ENCODE results near the gene AOC3.
"Not testable (repeated sequence)": the region's sequence is repeated elsewhere in the genome, so short reads cannot be mapped to it uniquely, and the experiment has no call there.

AOC3 gene

GRCh38 chr17:42845556-42845917 lies 5.5 kb upstream of the AOC3 start:
- Histone ChIP-seq H3K4me1 (ENCODE audit: control insufficient read depth, low read depth, low read length) (no peaks in the 10 kb centered on the region), H3K9ac (ENCODE audit: low read length) (no peak overlapping the region), H3K36me3 (ENCODE audit: control insufficient read depth, low read depth, low read length) (peaks cover 42% of the 10 kb centered on the region)

GRCh38 chr17:42845918-42846593 lies 4.9 kb upstream of the AOC3 start:
- H3K9ac ChIP-seq (ENCODE audit: low read length): no peak overlapping the region
- H3K27ac ChIP-seq (ENCODE audit: low read length): no peak overlapping the region
- H3K4me3 ChIP-seq (ENCODE audit: low read length): no peak overlapping the region
- H3K36me3 ChIP-seq (ENCODE audit: control insufficient read depth, low read depth, low read length): peaks cover 40% of the 10 kb centered on the region
- H3K4me1 ChIP-seq (ENCODE audit: control insufficient read depth, low read depth, low read length): no peaks in the 10 kb centered on the region
- no peaks in the 10 kb centered on the region for H3K27me3 ChIP-seq (ENCODE audit: control insufficient read depth, insufficient read depth, low read length)
- H3K9me3 ChIP-seq (ENCODE audit: control insufficient read depth, low read depth, low read length): no peaks in the 10 kb centered on the region

More at GRCh38 chr17:42845556-42845917, 5.5 kb upstream of the AOC3 start:
- Histone ChIP-seq H3K9me3 (ENCODE audit: control insufficient read depth, low read depth, low read length) (no peaks in the 10 kb centered on the region), H3K4me3 (ENCODE audit: low read length) (no peak overlapping the region), H3K27ac (ENCODE audit: low read length) (no peak overlapping the region), H3K27me3 (ENCODE audit: control insufficient read depth, insufficient read depth, low read length) (no peaks in the 10 kb centered on the region)

GRCh38 chr17:42846594-42847280 lies 4.3 kb upstream of the AOC3 start:
- Histone ChIP-seq H3K4me1 (ENCODE audit: control insufficient read depth, low read depth, low read length) (no peaks in the 10 kb centered on the region), H3K9ac (ENCODE audit: low read length) (no peak overlapping the region), H3K36me3 (ENCODE audit: control insufficient read depth, low read depth, low read length) (peaks cover 33% of the 10 kb centered on the region), H3K4me3 (ENCODE audit: low read length) (no peak overlapping the region), H3K9me3 (ENCODE audit: control insufficient read depth, low read depth, low read length) (no peaks in the 10 kb centered on the region), H3K27ac (ENCODE audit: low read length) (no peak overlapping the region), H3K27me3 (ENCODE audit: control insufficient read depth, insufficient read depth, low read length) (no peaks in the 10 kb centered on the region)

DNA sequence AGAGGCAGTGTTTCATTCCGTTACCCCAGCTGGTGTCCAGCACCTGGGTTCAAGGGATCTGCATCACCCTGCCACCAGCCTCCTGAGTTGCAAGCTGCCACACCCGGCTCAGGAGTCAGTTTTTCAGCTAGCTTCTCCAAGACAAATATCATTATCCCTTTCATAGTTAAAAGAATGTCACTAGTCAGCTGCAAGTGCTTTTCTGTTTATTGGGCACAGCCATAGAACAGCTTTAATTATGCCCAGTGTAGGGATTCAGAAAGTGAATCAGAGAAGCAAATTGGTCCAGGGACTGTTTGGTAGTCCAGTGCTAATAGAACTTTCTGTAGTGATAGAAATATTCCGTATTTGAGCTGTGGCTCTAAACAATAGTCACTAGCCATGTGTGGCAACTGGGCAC lies 2.9 kb upstream of the AOC3 start:
- H3K36me3 ChIP-seq (ENCODE audit: control insufficient read depth, low read depth, low read length): peaks cover 22% of the 10 kb centered on the region
- no peaks in the 10 kb centered on the region for H3K4me1 ChIP-seq (ENCODE audit: control insufficient read depth, low read depth, low read length)
- no peaks in the 10 kb centered on the region for H3K27me3 ChIP-seq (ENCODE audit: control insufficient read depth, insufficient read depth, low read length)
- no peak overlapping the region for H3K9ac ChIP-seq (ENCODE audit: low read length)
- H3K27ac ChIP-seq (ENCODE audit: low read length): no peak overlapping the region
- no peak overlapping the region for H3K4me3 ChIP-seq (ENCODE audit: low read length)
- no peaks in the 10 kb centered on the region for H3K9me3 ChIP-seq (ENCODE audit: control insufficient read depth, low read depth, low read length)

DNA sequence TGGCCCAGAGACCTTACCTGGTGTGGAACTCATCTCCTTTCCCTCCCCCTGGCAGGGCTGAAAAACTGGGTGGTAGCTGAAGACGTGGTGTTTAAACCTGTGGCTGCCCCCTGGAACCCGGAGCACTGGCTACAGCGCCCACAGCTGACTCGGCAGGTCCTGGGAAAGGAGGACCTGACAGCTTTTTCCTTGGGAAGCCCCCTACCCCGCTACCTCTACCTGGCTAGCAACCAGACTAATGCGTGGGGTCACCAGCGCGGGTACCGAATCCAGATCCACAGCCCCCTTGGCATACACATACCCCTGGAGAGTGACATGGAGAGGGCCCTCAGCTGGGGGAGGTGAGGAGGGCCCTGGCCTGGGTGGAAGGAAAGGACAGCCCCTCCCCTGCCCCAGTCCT lies 2.0 kb upstream of the AOC3 start:
- Histone ChIP-seq H3K4me1 (ENCODE audit: control insufficient read depth, low read depth, low read length) (no peaks in the 10 kb centered on the region), H3K27me3 (ENCODE audit: control insufficient read depth, insufficient read depth, low read length) (no peaks in the 10 kb centered on the region), H3K9ac (ENCODE audit: low read length) (no peak overlapping the region), H3K9me3 (ENCODE audit: control insufficient read depth, low read depth, low read length) (no peaks in the 10 kb centered on the region), H3K36me3 (ENCODE audit: control insufficient read depth, low read depth, low read length) (peaks cover 15% of the 10 kb centered on the region), H3K4me3 (ENCODE audit: low read length) (no peak overlapping the region), H3K27ac (ENCODE audit: low read length) (no peak overlapping the region)

DNA sequence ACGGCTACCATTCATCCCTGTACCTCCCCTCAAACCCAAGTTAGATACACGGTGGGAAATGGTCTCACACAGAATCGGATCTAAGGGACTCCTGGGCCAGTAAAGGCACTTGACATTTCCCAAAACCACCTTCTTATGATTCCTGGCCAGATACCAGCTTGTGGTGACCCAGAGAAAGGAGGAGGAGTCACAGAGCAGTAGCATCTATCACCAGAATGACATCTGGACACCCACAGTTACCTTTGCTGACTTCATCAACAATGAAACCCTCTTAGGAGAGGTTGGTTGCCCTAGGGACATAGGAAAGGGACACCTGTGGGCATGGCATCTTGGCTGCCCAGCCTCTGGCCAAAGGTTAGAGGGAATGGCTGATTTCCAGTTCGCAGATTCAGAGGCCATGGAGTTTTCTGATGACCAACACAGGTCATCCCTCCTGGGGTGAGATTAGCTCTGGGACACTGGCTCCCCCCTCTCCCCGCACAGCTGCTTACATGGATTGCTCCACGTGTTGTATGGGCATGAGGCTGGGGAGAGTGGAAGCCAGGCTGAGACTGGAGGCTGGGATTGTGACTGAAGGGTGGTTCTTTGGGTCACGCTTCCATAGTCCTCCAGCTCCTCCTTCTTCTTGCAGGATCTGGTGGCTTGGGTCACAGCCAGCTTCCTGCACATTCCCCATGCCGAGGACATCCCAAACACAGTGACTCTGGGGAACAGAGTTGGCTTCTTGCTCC lies 1.4 kb upstream of the AOC3 start:
- no peak overlapping the region for H3K4me3 ChIP-seq (ENCODE audit: low read length)

GRCh38 chr17:42851371-42852240 lies 607 bp downstream of the AOC3 start:
- H3K27ac ChIP-seq (ENCODE audit: low read length); H3K27me3 ChIP-seq (ENCODE audit: control insufficient read depth, insufficient read depth, low read length); H3K4me1 ChIP-seq (ENCODE audit: control insufficient read depth, low read depth, low read length); H3K36me3 ChIP-seq (ENCODE audit: control insufficient read depth, low read depth, low read length); H3K9ac ChIP-seq (ENCODE audit: low read length); H3K9me3 ChIP-seq (ENCODE audit: control insufficient read depth, low read depth, low read length); H3K4me3 ChIP-seq (ENCODE audit: low read length): not testable (repeated sequence)

More for the DNA sequence above, 1.4 kb upstream of the AOC3 start:
- no peaks in the 10 kb centered on the region for H3K9me3 ChIP-seq (ENCODE audit: control insufficient read depth, low read depth, low read length)
- H3K36me3 ChIP-seq (ENCODE audit: control insufficient read depth, low read depth, low read length): peaks cover 9% of the 10 kb centered on the region
- no peaks in the 10 kb centered on the region for H3K27me3 ChIP-seq (ENCODE audit: control insufficient read depth, insufficient read depth, low read length)
- no peak overlapping the region for H3K9ac ChIP-seq (ENCODE audit: low read length)
- H3K4me1 ChIP-seq (ENCODE audit: control insufficient read depth, low read depth, low read length): no peaks in the 10 kb centered on the region
- H3K27ac ChIP-seq (ENCODE audit: low read length): no peak overlapping the region

- Histone ChIP-seq H3K9ac (ENCODE audit: low read length) (no peak overlapping the region), H3K4me1 (ENCODE audit: control insufficient read depth, low read depth, low read length) (no peaks in the 10 kb centered on the region), H3K9me3 (ENCODE audit: control insufficient read depth, low read depth, low read length) (no peaks in the 10 kb centered on the region), H3K27ac (ENCODE audit: low read length) (no peak overlapping the region), H3K27me3 (ENCODE audit: control insufficient read depth, insufficient read depth, low read length) (no peaks in the 10 kb centered on the region), H3K36me3 (ENCODE audit: control insufficient read depth, low read depth, low read length) (no peaks in the 10 kb centered on the region), H3K4me3 (ENCODE audit: low read length) (no peak overlapping the region)
Observed at GRCh38 chr17:42852351-42852750, 1.4 kb downstream of the AOC3 start.

GRCh38 chr17:42853004-42853403 lies 2.0 kb downstream of the AOC3 start:
- no peak overlapping the region for H3K4me3 ChIP-seq (ENCODE audit: low read length)
- H3K27me3 ChIP-seq (ENCODE audit: control insufficient read depth, insufficient read depth, low read length): no peaks in the 10 kb centered on the region
- no peaks in the 10 kb centered on the region for H3K4me1 ChIP-seq (ENCODE audit: control insufficient read depth, low read depth, low read length)
- H3K27ac ChIP-seq (ENCODE audit: low read length): no peak overlapping the region
- H3K9ac ChIP-seq (ENCODE audit: low read length): no peak overlapping the region
- no peaks in the 10 kb centered on the region for H3K36me3 ChIP-seq (ENCODE audit: control insufficient read depth, low read depth, low read length)
- H3K9me3 ChIP-seq (ENCODE audit: control insufficient read depth, low read depth, low read length): no peaks in the 10 kb centered on the region

DNA sequence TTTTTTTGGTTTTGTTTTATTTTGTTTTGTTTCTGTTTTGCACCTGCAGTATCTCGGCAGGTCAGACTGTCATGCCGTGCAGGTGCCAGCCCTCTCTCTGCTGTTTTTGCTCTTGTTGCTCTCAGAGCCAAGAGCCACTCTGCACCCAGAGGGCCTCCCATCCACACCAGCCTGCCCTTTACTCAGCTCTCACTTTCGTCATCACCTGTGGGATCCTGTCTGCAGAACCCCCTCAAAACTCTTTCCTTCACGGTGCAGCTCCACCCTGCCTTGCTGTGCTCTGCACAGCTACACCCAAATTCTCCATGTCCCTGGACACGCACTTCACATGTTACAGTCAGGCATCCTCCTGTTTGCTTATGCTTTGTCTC lies 2.6 kb downstream of the AOC3 start:
- no peaks in the 10 kb centered on the region for H3K4me1 ChIP-seq (ENCODE audit: control insufficient read depth, low read depth, low read length)
- H3K9ac ChIP-seq (ENCODE audit: low read length): no peak overlapping the region
- H3K36me3 ChIP-seq (ENCODE audit: control insufficient read depth, low read depth, low read length): no peaks in the 10 kb centered on the region
- H3K4me3 ChIP-seq (ENCODE audit: low read length): no peak overlapping the region
- H3K9me3 ChIP-seq (ENCODE audit: control insufficient read depth, low read depth, low read length): no peaks in the 10 kb centered on the region
- no peak overlapping the region for H3K27ac ChIP-seq (ENCODE audit: low read length)
- H3K27me3 ChIP-seq (ENCODE audit: control insufficient read depth, insufficient read depth, low read length): no peaks in the 10 kb centered on the region
